Stimulated activated CD8-positive, alpha-beta memory T cell treated with anti-CD3 and anti-CD28 coated beads, Interleukin-4, amount 100 ng/mL, for 1 hour (primary cell): Measurements from ENCODE around the gene CSMD2.

Source experiments
- DNase-seq, 2 donors: peaks; one replicate each; pipeline ENCODE4 v3.0.0-alpha.2; 2020; ENCODE audit warnings: low read depth in 2 of 2, low spot score in 1 of 2

Gene CSMD2

DNA sequence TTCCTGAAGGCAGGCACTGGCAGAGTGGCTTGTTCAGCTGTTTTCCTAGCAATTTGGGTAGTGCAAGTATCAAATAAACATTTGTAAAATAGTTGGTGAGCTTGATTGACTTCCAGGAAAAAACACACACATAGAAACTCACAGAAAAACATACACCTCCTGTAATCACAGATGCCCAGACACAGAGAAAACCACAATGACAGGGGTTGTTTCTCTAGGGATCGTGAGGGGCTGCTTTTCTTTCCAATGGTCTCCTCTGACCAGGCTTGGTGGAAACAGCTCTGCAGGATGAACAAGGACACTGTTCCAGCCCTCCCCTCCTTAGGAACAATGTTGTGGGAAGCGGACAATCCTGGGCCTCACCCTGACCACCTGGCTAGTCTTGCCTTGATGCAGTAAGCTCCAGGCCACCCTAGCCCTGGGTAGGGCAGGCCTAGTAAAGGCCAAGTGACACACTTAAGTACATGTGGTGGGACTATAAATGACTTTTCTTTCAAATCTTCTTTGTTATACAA lies 443.7 kb downstream of the CSMD2 start:
- no peak for DNase-seq

DNA sequence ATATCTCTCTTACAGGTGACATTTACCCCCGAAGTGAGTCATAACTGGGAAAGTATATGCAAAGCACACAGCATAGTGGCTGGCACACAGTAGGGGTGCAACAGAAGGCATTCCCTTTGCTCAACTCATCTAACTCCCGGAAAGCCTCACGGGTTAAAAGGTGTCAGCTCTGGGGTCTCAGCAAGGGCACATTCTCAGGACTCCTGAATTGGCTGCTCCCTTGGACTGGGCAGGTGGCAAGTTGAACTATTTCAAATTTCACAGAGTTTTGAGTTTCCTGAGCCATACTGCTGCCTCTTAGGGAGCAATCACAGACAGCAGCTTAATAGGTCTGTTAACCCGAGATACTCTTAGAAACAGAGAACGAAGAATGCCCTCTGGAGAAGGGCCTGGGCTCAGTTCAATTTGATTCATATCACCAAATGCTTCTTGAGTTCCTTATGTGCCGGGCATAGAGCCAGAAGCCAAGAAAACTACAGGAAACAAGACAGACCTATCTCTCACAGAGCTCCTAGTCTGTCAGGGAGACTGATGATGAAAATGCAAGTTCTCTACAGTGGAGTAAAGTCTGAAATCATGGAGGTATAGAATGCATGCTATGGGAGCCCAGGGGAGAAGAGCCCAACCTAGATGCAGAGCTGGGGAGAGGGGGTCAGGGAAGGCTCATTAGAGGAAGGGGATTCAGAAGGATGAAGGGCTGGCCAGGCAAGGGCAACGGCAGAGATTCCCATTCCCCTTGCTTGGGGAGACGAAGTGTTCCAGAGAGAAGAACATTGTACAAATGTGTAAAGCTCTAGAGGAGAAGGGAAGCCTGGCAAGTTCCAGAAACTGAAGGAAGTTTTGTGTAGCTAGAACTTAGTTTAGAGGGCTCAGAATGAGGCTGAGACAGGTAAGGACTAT lies 445.0 kb downstream of the CSMD2 start:
- DNase-seq: no peak

DNA sequence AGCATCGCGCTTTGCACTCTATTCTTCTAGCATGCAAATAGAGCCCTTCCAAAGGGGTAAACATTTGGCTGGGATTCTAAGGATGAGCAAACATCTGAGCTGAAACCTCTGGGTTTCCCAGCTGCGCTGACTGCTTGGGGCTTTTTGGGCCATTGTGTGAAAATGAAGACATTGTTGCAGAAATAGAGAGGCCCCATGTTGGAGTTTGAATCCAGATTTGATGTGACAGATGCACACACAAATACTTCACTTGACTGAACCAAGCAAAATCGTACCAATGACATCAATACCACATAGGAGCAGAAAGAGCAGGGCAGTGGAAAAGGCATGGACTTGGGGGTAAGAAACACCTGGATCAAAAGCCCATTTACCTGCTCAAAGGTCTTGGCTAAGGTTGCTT lies 445.7 kb downstream of the CSMD2 start:
- DNase-seq: no peak

DNA sequence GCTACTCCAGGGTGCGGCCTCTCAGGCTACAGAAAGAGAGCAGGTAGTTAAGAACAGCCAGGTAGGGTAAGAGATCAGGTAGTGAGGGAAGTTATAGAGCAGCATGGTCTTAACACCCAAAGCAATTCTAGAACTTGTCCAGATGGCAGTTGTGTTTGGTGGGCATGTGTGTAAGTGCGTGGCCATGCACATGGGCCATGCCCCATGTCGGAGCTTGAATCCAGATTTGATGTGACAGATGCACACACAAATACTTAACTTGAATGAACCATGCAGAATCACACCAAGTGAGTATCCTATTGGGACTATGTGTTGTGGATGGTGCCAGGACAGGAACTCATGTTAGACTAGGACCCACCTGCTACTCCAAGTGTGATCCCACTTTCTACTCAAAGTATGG lies 446.8 kb downstream of the CSMD2 start:
- no peak for DNase-seq

DNA sequence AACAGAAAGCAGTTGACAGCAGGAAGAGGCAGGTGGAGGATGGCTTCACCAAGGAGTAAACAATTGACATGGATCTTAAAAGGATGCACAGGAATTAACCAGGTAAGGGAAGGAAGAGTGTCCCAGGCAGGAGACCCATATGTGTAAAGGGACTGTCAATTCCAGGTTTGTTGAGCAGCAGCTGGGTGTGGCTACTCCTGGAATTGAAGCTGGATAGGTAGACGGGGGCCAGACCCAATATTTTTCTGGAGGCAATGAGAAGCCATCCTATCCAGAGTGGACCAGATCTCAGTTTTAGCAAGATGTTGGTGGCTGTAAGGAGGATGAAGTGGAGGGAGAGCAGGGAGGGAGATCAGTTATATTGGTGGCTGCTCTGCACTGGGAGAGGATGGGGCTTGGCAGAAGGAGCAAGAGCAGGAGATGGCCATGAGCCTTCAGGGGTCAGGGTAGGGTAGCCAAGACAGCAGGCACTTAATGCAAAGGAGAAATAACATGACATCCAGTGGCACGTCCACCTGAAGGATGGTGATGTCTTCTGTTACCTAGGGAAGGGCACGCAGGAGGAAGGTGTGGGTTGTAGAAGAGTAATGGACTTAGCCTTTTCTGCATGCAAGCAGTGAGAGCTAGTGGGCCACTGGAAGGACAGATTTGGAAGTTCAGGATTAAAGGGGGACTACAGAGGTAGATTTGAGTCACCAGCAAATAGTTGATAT lies 447.9 kb downstream of the CSMD2 start:
- no peak for DNase-seq

DNA sequence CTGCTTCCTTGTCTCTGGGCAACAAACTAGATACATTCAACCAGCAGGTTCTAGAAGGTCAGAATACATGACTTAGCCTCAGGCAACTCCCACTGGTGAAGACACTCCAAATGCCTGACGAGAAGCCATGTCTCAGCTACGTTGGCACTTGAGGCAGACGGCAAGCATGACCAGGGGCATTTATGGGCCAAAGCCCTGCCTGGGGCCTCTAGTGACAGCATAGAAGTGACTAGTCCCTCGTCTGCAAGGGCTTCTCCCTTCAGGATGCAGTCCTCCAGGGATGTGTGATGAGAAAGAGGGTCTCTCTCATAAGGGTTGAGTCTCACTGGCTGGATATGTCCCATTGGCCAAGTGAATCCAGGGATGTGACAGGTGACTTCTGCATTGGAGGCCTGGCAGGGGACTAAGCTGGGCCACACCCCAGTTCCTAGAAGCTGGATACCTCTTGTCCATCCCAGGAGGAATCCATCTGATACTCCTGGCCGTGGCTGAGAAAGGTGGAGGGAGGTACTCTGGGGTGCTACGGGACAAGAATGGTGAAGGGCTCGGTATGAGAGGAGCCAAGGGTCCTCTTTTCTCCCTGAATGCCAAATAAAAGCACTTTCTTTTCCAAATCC lies 449.7 kb downstream of the CSMD2 start:
- DNase-seq: no peak

DNA sequence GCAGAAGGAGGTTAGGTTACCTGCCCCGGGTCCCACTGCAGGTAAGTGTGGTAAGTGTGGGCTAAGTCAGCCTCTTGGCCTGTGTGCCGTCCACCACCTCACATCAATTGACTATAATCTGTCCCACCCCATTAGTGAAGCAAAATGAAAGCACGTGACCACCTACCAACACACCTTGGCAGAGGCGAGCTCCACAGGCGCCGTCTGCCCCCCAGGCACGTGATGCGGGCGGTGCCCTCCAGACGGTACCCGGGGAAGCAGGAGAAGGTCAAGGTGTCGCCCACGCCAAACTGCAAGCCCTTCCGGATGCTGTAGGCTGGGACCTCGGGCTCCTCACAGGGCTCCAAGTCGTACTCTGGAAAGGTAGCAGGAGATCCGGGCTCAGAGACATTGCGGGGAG lies 450.6 kb downstream of the CSMD2 start:
- no peak for DNase-seq

DNA sequence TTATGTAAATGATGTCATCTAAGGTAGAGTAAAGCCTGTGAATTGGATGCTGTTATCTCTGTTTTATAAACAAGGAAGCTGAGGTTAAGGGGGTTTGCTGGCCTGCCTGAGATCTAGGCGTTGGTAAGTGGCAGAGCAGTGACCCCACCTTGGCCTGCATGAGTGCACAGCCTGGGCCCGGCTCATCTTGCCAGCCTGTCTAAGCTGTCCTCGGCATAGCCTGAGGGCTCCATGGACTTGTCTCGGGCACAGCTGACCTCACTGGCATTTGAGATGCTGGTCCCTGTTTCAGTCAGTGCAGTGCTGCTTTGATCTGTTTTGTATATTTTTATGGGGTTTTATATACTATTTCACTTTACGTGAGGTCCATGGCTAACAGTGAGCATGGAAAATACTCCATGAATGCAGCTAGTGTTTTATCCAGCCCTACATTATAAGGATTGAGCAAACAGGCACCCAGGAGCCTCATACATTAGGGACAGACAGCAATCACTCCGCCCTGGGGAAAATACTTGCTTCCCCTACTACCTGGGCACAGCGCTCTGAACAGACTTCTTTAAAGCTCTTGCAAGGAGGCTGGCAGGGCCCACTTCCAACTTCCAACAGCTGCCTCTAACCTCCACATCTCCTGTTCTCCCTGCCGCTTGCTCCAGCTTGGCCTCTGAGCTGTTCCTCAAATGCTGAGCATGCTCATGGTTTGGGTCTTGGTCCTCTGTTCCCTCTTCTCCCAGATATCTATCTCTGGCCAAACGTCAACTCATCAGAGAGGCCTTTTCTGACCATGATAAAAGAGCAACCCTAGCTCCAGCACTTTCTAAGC lies 451.8 kb downstream of the CSMD2 start:
- DNase-seq: no peak

DNA sequence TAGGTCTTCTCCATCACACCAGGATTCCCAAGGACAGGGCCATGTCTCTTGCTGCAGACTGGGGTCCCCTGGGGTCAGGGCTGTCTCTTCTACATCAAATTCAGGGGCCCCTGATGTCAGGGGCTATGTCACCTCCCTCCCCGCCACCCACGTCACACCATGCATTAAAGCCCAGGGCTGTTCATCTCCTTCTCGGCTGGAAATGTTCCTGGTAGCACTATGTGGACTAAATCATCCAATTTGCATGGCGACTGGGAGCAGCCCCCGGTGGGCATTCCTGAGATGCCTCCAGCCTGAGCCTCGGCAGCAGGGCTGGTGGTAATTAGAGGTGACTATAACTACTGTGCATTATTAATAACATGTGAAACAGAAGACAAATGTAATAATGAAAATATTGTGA lies 452.8 kb downstream of the CSMD2 start:
- no peak for DNase-seq

DNA sequence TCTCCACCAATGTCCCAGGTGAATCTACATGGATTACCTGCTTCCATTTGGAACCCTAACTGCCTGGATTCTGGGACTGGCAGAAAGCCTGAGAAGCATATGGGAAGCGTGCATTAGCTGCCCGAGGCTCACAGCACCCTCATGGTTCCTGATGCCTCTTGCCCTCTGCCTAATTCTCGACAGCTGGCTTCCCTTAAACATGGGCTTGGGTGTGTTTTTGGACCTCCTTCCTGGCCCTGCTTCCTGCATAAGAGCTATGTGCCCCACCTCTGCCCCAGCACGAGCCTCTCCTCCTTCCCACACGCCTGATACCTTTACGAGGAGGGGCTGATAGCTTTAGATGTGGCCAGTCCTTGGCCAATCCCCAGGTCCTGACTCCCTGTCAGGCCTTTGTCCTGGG lies 453.5 kb downstream of the CSMD2 start:
- no peak for DNase-seq

DNA sequence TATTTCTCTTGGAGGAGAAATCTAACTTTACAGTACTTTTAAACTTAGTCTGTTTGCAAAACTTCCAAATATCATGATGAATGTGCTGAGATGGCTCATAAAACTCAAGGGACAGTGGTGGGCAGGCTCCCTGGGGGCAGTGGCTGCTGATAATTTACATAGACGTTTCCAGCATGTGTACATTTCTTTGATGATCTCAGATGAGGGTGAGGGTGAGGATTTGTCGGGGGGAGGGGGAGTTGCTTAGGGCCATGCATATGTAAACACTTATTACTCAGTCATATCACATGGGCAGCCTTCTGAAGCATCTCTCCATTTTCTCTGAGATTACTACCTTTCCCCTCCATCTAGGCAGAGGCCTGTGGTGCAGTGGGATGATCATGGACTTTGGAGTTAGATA lies 454.1 kb downstream of the CSMD2 start:
- no peak for DNase-seq

DNA sequence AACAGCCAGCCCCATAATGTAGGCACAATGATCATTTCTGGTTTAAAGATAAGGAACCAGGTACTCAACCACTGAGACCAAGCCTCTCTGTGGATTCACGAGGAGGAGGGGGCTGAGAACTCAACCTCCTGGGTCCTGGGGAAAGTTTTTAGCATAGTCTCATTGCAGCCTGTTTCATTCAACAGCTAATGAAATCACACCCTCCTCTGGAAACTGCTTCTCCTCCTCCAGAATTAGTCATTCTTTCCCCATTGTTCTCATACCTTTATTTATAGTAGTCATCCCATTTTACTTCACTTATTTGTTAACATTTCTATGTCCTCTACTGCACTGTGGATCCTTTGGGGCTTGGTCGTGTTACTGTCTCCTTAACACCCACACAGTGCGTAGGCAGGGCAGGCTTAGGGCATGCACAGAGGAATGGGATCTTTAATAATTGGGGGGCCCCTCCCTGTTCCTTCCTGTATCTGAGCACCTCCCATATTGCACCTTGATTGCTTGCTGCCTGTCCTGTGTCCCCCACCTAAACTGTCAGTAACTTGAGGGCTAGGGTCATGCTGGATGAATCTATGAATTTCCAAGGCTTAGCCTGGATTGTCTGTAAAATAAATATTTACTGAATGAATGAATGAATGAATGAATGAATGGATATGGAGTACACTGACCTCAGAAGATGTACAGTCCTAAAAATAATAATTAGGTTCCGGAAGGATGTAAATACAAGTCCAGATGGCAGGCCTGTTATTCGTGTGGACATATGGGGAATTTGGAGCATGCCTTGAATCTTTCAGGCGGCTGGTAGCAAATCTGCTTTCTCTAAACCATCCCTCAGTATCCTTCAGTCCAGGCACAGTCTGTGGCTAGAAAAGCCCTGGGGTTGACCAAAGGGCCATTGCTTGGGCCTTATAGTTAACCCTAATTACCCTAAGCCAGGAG lies 455.0 kb downstream of the CSMD2 start:
- DNase-seq: no peak

DNA sequence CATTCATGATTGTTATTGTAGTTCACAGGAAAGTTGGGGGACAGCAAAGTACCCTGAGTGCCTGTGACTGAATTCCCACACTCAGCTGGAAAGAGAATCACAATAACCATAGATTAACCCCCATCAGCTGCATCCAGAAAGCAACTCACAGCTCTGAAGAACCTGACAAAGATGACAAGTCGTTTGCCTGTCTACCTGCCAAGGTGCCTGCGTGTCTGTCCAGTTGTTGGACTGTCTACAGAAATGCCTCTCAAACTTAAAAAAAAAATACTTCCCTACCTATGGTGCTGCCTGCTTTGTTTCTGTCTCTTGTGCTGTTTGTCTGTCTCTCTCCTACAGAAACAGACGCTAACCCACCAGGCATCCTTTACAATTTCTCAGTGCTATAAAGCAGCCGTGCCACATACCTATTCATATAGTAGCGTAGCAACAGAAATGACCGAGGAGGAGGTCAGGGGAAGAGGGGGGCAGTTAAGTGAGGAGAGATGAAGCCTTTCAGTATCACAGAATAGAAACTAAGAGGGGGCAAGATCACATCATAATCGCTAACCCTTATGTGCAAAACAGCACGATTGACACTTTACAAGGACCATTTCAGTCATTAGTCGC lies 455.8 kb downstream of the CSMD2 start:
- no peak for DNase-seq

DNA sequence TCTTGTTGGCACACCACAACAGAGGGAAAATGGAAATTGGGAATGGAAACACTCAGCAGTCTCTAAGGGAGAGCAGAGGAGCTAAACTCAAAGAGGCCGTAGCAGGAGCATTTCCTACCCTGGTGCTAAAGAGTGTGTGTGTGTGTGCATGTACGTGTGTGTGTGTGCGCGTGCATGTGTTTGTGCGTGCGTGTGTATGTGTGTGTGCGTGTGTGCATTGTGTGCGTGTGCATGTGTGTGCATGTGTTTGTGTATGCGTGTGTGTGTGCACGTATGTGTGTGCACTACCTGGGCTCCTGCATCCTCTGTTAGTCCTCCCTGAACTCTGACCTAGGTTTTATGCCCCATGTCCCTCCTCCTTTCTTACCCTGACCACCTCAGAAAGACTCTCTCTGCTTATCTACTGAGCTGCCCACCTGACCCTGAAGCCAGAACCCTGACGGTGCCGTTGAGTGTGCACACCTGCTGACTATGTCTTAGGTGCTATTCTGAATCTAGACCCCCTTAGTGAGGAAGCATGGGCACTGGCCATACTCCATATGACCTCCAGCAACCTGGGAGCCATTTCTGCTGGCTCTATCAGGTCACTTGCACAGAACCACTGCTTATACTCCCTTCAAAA lies 458.3 kb downstream of the CSMD2 start:
- no peak for DNase-seq

DNA sequence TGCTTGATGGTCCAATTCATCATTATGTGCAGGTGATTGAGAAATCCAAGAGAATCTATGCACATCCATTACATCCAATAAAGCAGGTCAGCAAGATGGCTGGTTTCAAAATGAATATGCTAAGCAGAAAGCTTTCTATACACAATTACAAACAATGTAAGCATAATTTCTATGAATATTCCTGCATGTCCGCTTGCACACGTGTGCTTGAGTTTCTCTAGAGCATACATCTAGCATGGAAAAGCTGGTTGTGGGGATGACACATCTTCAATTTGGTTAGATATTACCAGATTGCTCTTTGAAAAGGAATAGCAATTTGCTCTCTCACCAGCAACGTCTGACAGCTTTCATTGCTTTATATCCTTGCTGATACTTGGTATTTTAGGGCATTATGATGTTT lies 461.6 kb downstream of the CSMD2 start:
- DNase-seq: no peak

DNA sequence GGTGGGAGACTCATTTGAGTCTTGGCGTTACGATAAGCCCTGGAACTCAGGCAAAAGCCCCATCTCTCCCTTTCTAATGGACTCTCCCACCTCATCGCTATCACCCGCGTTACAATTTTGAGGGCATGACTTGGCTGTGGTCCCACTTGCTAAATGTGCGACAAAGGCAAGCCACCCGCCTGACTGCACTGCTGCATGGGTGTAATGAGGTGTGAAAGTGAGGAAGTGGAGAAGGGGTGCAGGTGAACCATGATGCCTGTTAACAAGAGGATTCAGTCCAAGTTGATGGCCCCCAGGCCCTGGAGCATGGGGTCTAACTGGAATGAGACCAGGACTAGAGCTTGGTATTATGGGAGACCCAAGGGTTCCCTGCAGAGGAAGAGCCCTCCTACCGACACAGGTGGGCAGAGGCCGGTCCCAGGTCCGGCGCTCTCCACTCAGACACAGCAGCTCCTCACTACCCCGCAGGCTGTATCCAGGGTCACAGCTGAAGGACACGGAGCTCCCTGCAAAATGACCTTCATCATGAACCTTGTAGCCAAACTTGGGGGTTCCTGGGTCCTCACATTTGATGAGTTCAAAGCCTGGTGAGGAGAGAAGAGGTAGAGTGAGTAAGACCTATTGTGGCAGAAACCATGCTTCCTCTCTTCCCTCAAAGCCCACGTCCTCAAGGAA lies 466.5 kb downstream of the CSMD2 start:
- DNase-seq: no peak

DNA sequence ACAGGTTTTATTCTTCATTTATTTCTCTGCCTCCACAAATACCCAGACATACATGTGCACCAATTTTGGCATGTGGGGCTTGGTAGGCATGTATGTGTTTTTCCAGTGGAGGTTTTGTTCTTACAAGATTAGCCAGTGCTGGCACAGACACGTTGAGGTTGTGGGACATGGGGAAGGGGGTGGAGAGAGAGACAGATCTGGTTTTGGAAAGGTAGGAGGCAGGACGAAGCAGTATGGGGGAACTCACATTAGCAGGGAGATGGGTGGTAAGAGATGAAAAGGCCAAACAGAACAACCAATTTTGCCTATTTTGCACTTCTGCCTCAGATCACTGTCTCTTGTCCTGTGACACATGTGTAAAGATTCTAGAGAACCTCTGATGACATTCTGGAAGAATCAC lies 467.2 kb downstream of the CSMD2 start:
- DNase-seq: no peak

DNA sequence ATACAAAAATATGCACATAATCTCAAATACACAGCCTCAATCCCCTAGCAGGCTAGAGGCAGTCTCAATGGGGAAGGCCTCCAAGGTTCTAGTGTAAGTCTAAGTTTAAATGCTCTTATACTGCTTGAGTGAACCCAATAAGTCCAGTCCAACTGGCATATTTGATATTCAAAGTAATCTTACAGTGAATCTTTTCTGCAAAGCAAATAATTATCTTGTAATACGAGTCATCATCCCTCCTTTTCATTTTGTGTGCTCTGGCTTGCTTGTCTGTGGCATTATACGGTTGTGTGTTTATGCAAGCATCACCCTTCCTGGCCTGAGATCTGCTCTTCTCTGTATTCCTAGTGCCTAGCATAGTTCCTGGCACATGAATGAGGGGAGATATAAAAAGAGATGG lies 468.1 kb downstream of the CSMD2 start:
- DNase-seq: no peak

DNA sequence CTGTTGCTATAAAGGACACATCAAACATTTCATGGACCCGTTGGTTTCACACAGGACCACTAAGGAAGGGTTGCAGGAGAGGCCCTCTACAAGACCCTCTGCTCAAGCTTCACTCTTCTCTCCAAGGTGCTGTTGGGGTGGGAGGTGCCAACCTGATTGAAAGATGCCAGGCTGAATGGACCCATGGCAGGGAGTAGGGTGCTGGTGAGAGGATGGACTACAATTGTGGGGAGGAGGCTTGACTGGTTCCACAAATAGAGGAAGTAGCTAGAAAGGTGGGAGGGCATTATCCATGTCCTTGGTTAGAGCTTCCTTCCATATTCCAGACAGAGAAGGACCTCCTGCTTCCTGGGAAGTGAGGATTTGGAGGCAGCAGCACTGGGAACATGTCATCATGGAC lies 468.7 kb downstream of the CSMD2 start:
- no peak for DNase-seq
